Esophagus squamous epithelium (tissue), 5 donors: ENCODE measurements around the gene ANKRD11. TPM values are rescaled to one million over a fixed set of nuclear protein-coding genes. Genes with fewer than 3 reads are reported as not detected.

Experiments used
- DNase-seq: peaks from one replicate; lab custom pipeline; 2025; lab: John Stamatoyannopoulos, UW
- H3K27ac ChIP-seq, 4 donors: fragments of 200-600 bp; sonication (generic); one replicate each; pipeline ENCODE4 v1.5.1; 2016 to 2019; ENCODE audit warnings: mild to moderate bottlenecking in 1 of 4
- H3K27me3 ChIP-seq, 4 donors: fragments of 200-600 bp; sonication (generic); 1 replicate in 3 of 4; 2 replicates in 1 of 4; pipeline versions ENCODE4 v1.5.1 to v1.6.0; 2017 to 2021; ENCODE audit warnings: antibody characterized with exemption in 1 of 4
- H3K36me3 ChIP-seq, 3 donors: fragments of 200-600 bp; sonication (generic); one replicate each; pipeline ENCODE4 v1.5.1; 2016 to 2019
- H3K4me1 ChIP-seq, 3 donors: fragments of 200-600 bp; sonication (generic); one replicate each; pipeline ENCODE4 v1.5.1; 2017 to 2019
- H3K4me3 ChIP-seq, 4 donors: fragments of 200-600 bp; sonication (generic); 1 replicate in 3 of 4; 2 replicates in 1 of 4; pipeline ENCODE4 v1.5.1; 2016 to 2019; ENCODE audit warnings: mild to moderate bottlenecking in 2 of 4, moderate library complexity in 1 of 4
- H3K9me3 ChIP-seq, 3 donors: fragments of 200-600 bp; sonication (generic); one replicate each; pipeline ENCODE4 v1.5.1; 2016 to 2019
- CTCF ChIP-seq, 6 experiments: fragments of 450-650 bp in 4 of 6; fragments of 200-600 bp in 2 of 6; sonication (generic) in 2 of 6; IDR thresholded peaks; one replicate each; pipeline ENCODE4 v1.5.1; 2016 to 2019; ENCODE audit warnings: antibody characterized with exemption in 6 of 6, mild to moderate bottlenecking in 4 of 6, moderate library complexity in 4 of 6
- POLR2A ChIP-seq, 4 donors: fragments of 450-650 bp; IDR thresholded peaks; one replicate each; pipeline ENCODE4 v1.6.1; 2017; ENCODE audit warnings: antibody characterized with exemption in 4 of 4, mild to moderate bottlenecking in 4 of 4, moderate library complexity in 3 of 4
- WGBS, 2 donors: methylation state at CpG; one replicate each; pipeline ENCODE4 v1.1.5; 2018; 5-methylcytosine and 5-hydroxymethylcytosine counted together
- intact Hi-C: fragments of 100-400 bp; cut with DNase I; formaldehyde crosslinking; loops from one replicate; pipeline ENCODE4 v1.15.0; 2022
- total RNA-seq, 4 donors: library from RNA; depleted of rRNA; stranded (reverse); fragments of >200 nt; gene quantifications; one replicate each; pipeline ENCODE4 v1.1.0, GENCODE V29; 2016
- donor health status: DM: yes; HTN: yes; CAD: no.

Gene ANKRD11
- total RNA-seq, 4 donors from 2014 or later: 51.0 to 72.7 (median 66.9) TPM

DNA sequence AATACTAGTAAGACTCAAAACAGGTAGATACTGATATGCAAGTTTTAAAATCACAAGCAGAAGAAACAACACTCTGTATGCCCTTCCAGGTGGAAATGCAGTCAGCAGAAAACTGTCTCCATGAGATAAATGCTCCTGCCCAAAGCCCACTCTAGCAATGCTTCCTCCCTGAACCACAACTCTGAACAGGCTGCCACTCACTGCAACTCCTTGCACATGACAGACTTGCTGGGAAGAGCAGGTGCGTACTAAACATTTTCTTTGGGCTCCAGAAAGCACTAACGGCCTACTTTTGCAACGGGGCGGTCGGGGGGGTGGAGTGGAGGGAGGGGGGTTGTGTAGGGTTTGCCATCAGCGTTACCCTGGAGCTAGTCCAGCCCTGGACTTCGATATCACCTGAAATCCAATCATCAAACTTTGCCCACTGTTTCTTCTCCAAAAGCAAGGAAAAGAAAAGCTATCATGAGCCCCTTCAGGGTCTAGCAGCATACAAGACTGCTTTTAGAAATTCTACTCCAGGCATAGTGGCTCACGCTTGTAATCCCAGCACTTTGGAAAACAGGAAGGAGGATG is 46.1 kb downstream of the ANKRD11 start:
- no peak for TF ChIP-seq CTCF (IDR thresholded peaks at IDR 0.05)
- TF ChIP-seq POLR2A (IDR thresholded peaks at IDR 0.05): no peak
- H3K9me3 ChIP-seq: no peaks in the 10 kb centered on the region
- H3K27me3 ChIP-seq: no peaks in the 10 kb centered on the region
- H3K27ac ChIP-seq: peak overlapping the region; percentile 80 to 93 (median 88)
- H3K4me3 ChIP-seq: peak overlapping the region in 1 of 4 donors; percentile 13
- 18 to 39% methylated on average over 4 to 5 of the region's 8 CpGs for WGBS, 2 donors
- intact Hi-C loops: no loop called here
- H3K4me1 ChIP-seq: peaks cover 53 to 100% (median 68%) of the 10 kb centered on the region in 3 donors
- no peak for DNase-seq
- H3K36me3 ChIP-seq: no peaks in the 10 kb centered on the region

DNA sequence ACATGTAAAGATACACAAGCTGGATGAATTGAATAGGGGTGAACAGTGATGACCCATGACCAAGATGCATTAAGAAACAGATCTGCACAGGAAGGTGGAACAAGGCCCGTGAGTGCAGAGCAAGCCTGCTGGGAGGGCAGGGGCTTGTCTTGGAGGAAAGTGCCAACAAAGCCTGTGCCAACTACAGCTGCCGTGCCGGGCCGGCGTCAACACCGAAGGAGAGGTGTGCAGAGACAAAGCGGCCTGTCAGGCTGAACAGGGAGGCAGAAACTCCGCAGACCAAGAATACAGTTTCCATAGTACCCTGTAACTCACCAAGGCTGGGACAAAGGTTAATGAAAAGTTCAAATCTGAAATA is 46.7 kb downstream of the ANKRD11 start:
- Histone ChIP-seq H3K27me3 (no peaks in the 10 kb centered on the region), H3K4me3 (peak overlapping the region in 1 of 4 donors; percentile 13), H3K4me1 (peaks cover 59 to 98% (median 68%) of the 10 kb centered on the region in 3 donors), H3K27ac (peak overlapping the region; percentile 80 to 93 (median 88)), H3K9me3 (no peaks in the 10 kb centered on the region), H3K36me3 (no peaks in the 10 kb centered on the region)
- no peak for DNase-seq
- TF ChIP-seq CTCF (IDR thresholded peaks at IDR 0.05): no peak
- no peak for TF ChIP-seq POLR2A (IDR thresholded peaks at IDR 0.05)
- 15 to 22% methylated on average over 8 of the region's 8 CpGs for WGBS, 2 donors
- intact Hi-C loops: no loop called here

GRCh38 chr16:89442990-89443726 is 47.2 kb downstream of the ANKRD11 start:
- intact Hi-C loops: no loop called here
- H3K4me3 ChIP-seq: peak overlapping the region in 1 of 4 donors; percentile 10
- TF ChIP-seq CTCF (IDR thresholded peaks at IDR 0.05) (peak in 3 of 6 experiments; percentile 28 to 53 (median 49)), POLR2A (IDR thresholded peaks at IDR 0.05) (no peak)
- H3K9me3 ChIP-seq: no peaks in the 10 kb centered on the region
- H3K36me3 ChIP-seq: no peaks in the 10 kb centered on the region
- peak overlapping the region; percentile 87 to 93 (median 90) for H3K27ac ChIP-seq
- DNase-seq: no peak
- H3K27me3 ChIP-seq: no peaks in the 10 kb centered on the region
- H3K4me1 ChIP-seq: peaks cover 59 to 98% (median 68%) of the 10 kb centered on the region in 3 donors
- 7 to 20% methylated on average over 10 to 13 of the region's 13 CpGs for WGBS, 2 donors

DNA sequence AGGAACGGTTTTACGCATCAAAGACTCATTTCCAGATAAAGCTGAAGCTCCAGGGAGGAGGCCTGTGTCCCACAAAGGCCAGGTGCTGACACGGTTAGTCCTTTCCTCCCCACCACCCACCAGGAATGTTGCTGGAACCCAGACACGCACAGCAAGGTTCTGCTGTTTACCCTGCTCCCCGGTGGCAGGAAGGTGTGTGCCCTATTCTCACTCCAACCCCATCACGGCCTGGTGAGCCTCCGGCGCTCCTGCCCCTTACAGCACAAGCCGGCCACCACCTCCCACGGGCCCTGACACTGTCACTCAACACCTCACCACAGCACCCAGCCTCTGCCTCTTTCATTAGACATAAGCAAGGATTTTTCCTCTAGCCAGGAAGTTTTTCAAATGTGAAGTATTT is 47.8 kb downstream of the ANKRD11 start:
- no peak for DNase-seq
- intact Hi-C loops: no loop called here
- Histone ChIP-seq H3K4me1 (peaks cover 59 to 98% (median 64%) of the 10 kb centered on the region in 3 donors), H3K27me3 (no peaks in the 10 kb centered on the region), H3K4me3 (peak overlapping the region in 3 of 4 donors; percentile 8 to 19 (median 10)), H3K27ac (peak overlapping the region; percentile 87 to 93 (median 90)), H3K9me3 (no peaks in the 10 kb centered on the region), H3K36me3 (peaks cover 0 to 4% (median 0%) of the 10 kb centered on the region in 3 donors)
- 29 to 35% methylated on average over 8 to 10 of the region's 10 CpGs for WGBS, 2 donors
- TF ChIP-seq CTCF (IDR thresholded peaks at IDR 0.05) (no peak), POLR2A (IDR thresholded peaks at IDR 0.05) (no peak)

DNA sequence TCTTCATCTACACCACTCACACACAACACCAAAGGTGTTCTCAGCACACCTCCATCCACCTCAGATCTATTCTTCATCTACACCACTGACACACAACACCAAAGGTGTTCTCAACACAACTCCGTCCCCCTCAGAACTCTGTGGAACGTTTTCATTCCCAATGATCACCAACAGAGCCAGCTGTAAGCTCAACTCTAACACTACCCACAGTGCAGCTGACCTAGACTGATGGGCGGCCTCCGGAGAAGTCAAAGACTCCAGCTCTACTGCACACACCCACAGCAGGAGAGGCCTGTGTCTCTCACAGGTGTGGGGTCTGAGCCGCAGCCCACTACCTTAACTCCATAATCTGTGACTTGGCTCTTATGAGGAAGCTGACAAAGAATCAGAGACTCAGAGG is 50.7 kb downstream of the ANKRD11 start:
- Histone ChIP-seq H3K9me3 (no peaks in the 10 kb centered on the region), H3K36me3 (peaks cover 0 to 4% (median 0%) of the 10 kb centered on the region in 3 donors), H3K4me1 (peaks cover 36 to 95% (median 37%) of the 10 kb centered on the region in 3 donors), H3K4me3 (no peak overlapping the region), H3K27me3 (no peaks in the 10 kb centered on the region), H3K27ac (peak overlapping the region in 2 of 4 donors; percentile 11 to 50)
- 69 to 83% methylated on average over 3 to 5 of the region's 5 CpGs for WGBS, 2 donors
- TF ChIP-seq POLR2A (IDR thresholded peaks at IDR 0.05): no peak
- TF ChIP-seq CTCF (IDR thresholded peaks at IDR 0.05): no peak
- DNase-seq: no peak
- intact Hi-C loops: no loop called here
